ENCODE results near the gene TRIM24.

TRIM24 gene

DNA sequence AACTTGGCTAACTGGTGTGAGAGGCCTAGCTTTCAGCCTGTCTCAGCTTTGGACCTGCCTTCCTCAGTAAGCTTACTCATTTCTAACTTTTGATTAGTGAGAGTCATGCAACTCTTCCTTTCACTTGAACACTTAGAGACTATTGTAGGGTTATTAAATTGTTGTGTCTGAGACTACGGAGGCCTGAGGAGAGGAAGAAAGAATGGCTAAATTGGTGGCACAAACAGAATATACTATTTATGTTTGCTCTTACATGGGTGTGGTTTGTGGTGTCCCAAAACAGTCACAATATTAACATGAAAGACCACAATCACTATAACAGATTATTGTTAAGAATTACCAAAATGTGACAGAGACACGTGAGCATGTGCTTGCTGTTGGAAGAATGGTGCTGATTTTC, 82.1 kb downstream of the TRIM24 start:
- no peak for DNase-seq

DNA sequence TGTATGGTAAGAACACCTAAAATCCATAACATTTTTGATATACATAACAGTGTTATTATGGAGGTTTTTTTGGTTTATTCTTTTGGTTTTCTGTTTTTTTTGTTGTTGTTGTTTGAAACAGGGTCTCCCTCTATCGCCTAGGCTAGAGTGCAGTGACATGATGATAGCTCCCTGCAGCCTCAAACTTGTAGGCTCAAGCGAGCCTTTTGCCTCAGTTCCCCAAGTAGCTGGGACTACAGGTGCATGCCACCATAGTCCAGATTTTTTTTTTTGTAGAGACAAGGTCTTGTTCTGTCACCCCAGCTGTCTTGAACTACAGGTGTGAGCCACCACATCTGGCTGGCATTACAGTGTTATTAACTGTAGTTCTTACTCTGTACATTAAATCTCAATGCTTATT, 83.7 kb downstream of the TRIM24 start:
- no peak for DNase-seq

DNA sequence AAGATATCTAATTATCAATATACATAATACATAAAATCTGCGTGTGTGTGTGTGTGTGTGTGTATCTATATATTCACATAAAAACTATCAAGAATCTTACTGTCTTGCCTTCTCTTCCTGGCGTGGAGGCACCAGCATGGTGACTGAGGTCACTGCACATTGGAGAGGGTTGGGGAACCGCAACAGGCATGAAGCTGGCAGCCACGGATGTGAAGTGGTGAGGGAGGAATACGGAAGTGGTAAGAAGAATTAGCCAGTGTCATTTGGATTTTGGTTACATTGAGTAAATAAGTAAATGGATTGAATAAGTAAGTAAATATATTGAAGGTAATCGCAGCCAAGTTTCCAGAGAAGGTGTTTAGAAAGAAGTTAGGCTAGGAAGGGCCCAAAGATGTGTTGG, 85.1 kb downstream of the TRIM24 start:
- DNase-seq: no peak

DNA sequence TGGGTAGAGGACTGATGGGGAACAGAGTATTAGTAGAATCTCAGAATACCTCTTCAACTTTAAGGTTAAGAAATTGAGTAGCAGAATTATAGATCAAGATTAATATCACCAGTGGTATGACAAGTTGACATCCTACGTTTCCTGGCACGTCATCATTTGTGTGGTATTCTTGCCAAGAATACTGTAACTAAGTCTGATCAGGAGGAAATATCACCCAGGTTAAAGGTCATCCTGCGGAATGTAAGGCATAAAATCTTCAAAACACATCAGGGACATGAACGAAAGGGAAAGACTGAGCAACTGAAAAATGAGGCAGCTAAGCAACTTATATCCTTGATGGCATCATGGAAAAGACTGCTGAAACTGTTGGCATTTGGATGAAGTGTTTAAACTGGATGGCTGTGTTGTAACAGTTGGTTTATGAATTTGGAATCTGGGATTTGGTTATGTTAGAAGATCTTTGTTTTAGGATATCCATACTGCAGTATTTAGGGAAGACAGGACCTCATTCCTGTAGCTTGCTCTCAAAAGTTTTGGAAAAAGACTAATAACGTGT, 86.1 kb downstream of the TRIM24 start:
- no peak for DNase-seq

DNA sequence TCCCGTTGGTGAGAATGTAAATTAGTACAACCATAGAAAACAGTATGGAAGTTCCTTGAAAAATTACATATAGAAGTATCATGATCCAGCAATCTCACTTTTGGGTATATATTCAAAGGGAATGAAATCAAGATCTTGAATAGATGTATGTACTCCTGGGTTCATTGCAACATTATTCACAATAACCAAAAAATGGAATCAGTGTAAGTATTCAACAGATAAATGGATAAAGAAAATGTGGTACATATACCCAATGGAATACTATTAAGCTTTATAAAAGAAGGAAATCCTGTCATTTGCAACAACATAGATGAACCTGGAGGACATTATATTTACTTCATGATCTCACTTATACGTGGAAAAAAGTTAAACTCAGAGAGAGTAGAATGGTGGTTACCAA, 86.8 kb downstream of the TRIM24 start:
- no peak for DNase-seq

DNA sequence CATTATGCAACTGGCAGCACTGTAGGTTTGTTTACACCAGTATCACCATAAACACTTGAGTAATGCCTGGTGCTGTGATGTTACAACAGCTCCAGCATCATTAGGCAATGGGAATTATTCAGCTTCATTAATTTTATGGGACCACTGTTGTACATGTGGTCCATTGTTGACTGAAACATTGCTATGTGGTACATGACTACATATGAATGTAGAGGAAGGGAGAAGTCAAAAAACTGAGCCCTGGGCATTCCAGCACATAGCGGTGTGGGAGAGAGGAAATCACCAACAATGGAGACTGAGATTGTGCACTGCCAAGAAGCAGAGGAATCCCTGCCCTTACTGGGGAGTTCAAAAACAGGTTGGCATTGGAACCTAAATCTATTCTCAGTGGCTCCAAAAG, 89.0 kb downstream of the TRIM24 start:
- no peak for DNase-seq

DNA sequence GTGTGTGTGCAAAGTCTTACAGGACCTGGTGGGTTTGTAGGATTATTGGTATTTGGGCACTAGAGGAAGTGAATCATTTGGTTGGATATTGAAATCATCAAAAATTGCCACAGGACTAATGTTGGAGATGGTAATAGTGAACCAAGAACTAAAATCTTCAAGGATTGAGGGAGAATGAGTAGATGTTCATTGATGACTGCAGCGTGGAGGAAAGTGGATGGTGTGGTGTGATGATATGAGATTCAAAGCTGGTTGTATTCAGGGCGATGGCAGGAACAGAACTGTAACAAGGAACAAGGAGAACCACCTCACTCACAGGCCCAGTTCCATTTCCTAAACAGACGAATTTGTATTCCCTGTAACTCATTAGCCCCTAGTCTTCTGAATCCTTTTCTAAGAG, 90.3 kb downstream of the TRIM24 start:
- DNase-seq: no peak

DNA sequence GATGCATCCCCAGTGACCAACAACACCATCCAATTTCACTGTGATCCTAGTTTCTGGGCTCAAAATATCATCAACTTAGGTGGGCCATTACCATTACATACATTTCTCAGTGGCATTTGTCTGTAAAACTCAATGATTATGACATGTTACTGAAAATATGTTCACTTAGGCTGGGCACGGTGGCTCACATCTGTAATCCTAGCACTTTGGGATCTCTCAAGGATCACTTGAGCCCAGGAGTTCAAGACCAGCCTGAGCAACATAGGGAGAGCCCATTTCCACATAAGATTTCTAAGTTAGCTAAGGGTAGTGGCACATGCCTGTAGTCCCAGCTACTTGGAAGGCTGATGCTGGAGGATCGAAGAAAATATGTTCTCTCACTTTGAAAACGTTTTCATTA, 91.0 kb downstream of the TRIM24 start:
- no peak for DNase-seq

DNA sequence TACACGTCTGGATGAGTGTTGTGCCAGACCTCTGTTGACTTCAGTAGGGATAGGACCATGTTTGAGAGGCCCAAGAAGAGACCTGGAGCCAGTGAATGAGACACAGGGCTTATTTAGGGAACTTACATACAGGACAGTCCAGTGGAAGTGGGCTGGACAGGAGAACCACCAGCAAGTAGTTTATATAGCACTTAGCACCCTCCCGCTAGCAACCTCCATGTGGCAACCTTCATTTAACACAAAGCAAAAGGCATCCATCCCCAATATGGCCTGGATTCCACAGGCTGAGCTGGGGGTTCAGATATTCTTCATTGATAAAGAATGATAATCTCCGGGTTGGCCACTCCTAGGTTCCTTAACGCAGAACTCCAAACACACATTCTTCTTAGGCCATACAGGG, 93.7 kb downstream of the TRIM24 start:
- no peak for DNase-seq

DNA sequence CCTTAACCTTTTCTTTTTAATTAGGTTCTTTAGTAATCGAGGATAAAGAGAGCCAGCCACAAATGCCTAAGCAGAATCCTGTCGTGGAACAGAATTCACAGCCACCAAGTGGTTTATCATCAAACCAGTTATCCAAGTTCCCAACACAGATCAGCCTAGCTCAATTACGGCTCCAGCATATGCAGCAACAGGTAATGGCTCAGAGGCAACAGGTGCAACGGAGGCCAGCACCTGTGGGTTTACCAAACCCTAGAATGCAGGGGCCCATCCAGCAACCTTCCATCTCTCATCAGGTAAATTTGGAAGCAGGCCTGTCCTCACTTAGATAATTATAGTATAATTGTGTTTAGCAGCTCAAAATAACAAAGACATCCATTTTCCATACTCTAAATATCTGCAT, 94.6 kb downstream of the TRIM24 start:
- DNase-seq: no peak

DNA sequence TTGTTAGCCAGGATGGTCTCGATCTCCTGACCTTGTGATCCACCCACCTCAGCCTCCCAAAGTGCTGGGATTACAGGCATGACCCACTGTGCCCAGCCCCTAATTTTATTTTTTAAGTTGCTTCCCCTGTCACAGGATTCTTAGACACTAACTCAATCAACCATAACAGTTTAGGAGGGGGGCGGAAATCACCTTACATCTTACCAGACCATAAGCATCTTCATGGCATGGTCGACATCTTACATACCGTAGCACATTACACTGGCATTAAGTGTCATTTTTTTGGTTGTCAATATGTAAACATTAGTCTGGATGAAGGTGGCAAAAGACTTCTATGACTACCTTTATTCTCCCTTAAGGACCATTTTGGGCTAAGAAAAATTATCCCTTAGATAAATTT, 95.6 kb downstream of the TRIM24 start:
- DNase-seq: no peak

DNA sequence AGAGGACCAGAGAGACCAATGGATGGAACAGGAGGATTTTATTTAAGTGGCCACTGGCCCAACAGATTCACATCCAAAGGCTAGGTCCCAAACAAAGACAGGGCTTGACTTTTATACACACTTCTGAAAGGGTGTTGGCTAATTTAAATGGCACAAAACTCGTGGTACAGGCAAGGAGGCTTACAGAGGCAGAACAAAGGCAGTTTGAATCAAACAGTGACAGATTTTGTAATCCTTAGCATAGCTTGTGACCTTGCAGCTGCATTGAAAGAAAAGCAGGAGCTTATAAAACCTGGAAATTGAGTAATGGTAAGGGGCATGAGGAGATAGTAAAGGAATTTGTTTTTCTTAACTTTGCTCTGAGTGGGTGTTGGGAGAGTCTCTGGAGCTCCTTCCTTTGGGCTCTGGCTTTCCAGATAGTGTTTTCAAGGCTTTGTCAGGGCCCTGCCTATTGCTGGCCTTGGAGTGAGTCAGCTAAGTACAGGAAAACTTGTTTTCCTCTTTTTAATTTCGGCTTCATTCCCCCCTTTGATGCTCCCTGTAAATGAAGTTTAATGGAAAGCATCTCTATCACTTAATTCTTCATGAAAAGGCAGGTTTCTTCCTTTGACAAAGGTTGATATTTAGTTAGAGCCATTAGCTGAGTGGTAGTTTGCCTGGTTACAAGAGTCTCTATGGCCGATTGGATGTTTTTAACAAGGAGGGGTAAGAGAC, 96.9 kb downstream of the TRIM24 start:
- DNase-seq: no peak

DNA sequence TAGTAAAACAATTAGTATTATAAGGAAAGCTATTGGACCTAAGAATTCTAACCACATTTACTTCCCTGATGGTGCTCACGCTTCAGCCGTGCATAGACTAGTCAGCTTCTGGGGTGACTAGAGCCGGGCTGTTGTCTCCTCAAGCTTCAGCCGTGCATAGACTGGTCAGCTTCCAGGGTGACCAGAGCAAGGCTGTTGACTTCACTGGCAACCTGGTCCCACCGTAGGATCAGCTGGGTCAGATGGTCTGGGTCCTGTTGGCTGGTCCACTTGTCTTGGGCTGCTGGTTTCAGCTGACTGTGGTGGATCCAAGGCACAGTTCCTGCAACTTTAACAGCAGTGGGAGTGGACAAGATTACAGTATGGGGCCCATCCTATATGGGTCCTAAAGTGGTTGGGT, 99.4 kb downstream of the TRIM24 start:
- no peak for DNase-seq

DNA sequence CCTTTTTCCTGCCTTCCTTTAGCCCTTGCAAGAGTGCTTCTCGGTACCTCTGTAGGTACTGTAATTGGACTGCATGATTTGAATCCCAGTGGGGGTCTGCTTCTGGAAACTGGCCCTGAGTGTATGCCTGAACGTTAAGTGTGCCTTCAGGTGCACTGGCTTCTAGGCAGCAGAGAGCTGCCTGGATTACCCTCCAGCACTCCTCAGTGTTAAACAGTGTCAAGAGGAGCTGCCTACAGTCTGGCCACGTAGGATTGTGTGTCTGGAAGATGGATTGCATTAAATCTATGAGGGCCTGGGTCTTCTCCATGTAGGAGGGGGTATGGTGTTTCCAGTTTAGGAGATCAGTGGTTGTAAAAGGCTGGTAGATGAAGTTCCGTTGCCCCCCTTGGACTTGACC, 103.7 kb downstream of the TRIM24 start:
- DNase-seq: no peak

DNA sequence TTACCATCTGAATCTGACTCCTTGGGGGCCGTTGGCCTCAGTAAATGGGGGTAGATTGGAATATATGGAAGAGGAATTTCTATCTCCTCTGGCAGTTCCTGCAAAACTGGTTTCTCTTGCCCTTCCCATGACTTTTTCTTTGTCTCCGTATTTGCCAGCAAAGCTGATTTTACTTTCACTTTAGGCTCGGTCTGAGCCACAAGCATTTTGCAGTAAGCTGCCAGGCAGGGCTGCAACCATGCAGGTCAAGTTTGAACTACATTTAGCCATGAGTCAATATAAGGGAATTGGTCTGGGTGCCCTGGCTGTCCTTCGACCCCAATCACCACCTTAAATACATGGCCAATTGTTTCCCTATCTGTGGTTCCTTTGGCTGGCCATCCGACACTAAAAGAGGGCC, 104.3 kb downstream of the TRIM24 start:
- no peak for DNase-seq

DNA sequence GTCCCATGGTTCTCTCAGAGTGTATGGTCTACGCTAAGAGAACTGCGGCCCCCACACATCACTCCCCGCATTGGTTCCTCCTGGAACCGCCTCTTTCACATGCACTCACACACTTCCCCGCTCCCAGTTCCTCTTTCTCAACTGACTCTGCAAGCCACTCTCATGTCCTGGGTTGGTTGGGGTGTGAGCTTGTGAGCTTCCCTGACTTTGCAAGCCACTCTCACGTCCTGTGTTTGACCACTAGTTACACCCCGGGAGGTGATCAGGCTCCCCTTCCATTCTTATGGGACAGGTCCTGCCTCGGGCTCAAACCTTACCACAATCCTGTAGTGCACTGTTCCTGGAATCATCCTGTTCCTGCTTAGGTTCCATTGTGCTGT, 105.0 kb downstream of the TRIM24 start:
- DNase-seq: no peak

DNA sequence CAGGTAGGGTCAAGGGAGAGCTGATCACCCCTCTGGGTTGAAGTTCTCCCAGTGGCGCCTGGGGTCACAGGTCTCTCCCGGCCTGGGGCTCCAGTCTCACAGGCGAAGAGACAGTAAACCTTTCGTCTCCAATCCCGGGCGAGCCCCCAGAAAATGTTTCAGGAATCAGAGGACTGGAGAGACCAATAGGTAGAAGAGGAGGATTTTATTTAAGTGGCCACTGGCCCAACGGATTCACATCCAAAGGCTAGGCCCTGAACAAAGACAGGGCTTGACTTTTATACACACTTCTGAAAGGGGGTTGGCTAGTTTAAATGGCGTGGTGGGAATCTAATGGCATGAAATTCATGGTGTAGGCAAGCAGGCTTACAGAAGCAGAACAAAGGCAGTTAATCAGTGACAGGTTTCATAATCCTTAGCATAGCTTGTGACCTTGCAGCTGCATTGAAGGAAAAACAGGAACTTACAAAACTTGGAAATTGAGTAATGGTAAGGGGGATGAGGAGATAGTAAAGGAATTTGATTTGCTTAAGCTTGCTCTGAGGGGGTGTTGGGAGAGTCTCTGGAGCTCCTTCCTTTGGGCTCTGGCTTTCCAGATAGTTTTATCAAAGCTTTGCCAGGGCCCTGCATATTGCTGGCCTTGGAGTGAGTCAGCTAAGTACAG, 105.5 kb downstream of the TRIM24 start:
- DNase-seq: no peak

DNA sequence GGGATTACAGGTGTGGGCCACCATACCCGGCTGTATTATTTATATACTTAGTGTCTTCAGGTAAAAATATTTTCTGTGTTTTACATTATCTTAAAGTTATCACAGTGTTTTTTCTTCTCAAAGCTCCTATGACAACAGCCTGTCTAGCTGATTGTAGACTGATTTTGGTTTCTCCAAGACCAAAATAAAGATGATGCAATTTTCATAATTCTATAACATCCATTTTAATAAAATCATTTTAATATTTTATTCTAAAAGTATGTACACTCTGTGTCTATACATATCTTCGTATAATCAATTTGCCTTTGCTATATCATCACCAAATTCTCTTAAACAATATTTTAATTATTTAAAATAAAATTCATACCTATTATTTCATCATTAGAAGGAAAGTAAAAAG, 108.6 kb downstream of the TRIM24 start:
- no peak for DNase-seq

DNA sequence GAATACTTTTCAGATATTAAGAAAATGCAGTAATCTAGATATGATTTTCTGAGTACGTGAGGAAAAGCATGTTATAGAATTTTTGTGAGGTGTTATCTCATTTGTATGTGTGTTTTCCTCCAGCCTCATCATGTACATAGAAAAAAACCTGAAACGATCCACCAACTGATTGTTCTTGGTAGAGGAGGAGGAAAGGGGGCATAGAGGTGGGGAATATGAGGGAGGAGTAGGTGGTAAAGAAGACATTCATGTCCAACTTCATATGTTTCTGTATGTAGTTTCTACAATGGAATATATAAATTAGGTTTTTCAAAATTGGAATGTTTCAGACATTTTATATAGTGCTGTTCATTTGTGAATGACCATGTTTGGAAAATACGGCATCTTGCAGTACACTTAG, 109.4 kb downstream of the TRIM24 start:
- no peak for DNase-seq

DNA sequence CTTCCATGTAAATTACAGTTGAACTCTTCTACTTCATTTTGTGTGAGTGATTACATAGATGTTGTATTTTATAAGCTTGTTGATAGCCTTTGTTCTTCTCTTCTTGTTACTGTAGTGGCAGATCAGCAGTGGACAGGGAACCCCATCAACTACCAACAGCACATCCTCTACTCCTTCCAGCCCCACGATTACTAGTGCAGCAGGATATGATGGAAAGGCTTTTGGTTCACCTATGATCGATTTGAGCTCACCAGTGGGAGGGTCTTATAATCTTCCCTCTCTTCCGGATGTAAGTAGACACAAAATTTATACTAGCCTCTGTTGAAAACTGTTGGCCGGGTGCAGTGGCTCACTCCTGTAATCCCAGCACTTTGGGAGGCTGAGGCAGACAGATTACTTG, 110.7 kb downstream of the TRIM24 start:
- no peak for DNase-seq

DNA sequence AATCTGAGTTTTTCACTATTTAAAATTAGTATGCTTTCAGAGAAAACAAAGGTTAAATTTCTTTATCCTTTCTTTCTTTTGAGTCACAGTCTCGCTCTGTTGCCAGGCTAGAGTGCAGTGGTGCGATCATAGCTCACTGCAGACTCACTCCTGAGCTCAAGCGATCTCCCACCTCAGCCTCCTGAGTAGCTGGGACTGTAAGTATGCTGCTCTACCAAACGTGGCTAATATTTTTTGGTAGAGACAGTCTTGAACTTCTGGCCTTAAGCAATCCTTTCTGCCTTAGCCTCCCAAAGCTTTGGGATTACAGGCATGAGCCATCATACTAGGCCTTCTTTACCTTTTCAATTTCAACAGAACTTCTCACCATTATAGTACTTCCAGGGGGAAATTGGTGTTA, 113.7 kb downstream of the TRIM24 start:
- no peak for DNase-seq

DNA sequence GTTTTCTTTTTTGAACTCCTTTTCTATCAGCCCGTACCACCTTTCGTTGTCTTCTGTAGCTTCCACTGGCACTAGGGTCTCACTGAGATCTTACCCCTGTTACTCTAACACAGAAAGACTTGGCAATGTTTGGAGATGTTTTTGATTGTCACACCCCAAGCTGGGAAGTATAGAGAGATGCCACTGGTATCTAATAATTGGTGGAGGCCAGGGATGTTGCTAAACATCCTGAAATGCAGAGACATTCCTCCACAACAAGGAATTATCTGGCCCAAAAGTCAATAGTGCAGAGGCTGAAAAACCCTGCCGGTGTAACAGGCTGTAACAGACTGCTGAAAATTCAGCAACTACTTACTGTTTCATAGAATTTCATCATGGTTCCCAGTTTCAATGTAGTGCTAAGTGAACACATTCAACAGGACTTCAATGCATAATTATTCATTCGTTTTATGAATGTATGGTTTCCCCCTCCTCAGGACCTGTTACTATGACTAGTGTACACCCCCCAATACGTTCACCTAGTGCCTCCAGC, 115.9 kb downstream of the TRIM24 start:
- DNase-seq: no peak

DNA sequence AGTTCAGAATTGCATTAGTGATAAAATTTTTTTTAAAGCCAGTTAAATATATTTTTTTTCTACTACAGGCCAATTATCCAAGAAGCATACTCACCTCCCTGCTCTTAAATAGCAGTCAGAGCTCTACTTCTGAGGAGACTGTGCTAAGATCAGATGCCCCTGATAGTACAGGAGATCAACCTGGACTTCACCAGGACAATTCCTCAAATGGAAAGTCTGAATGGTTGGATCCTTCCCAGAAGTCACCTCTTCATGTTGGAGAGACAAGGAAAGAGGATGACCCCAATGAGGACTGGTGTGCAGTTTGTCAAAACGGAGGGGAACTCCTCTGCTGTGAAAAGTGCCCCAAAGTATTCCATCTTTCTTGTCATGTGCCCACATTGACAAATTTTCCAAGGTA, 119.1 kb downstream of the TRIM24 start:
- DNase-seq: no peak

DNA sequence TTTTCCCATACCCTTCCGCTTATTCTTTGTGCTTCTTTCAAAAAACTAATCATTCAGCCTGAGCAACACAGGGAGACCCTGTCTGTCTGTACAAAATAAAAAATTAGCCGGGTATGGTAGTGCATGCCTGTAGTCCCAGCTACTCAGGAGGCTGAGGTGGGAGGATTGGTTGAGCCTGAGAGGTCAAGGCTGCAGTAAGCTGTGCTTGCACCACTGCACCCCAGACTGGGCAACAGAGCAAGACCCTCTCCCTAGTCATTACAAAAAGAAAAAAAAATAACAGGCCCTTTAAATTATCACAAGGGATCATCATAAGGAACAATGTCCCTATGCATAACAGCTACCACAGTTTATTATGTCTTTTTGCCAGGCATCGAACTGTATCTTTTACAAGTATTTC, 119.6 kb downstream of the TRIM24 start:
- DNase-seq: no peak

DNA sequence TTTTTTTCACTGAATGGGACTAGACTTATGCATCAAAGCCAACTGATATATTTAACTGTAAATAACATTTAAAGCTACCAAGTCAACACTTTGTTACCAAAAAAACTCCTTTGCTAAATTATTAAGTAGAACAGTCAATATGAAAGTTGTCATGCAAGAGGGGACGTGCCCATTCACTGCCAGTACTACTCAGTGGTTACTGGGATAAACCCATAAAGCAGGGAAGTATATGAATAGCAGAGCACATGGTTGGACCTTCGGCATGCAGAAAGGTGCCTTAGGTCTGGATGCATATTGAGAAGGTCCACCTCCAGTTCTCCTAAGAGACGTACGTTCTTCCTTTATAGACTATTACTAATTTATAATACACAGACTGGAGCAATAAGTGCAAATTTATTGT, 121.0 kb downstream of the TRIM24 start:
- no peak for DNase-seq

All from hippocampal formation (tissue), 2 donors.